Upper lobe of right lung (tissue), 1 donor: ENCODE measurements around the gene ROR2. TPM values are rescaled to one million over a fixed set of nuclear protein-coding genes. Genes with fewer than 3 reads are reported as not detected.
A peak's percentile ranks its signal among the peaks of the same experiment; 100 is the strongest.

ENCODE experiments used
- ATAC-seq: fragments of 200-7000 bp; cut with Tn5 transposase; one replicate; pipeline ENCODE4 v1.9.1; 2020; ENCODE audit warnings: mild to moderate bottlenecking, moderate library complexity
- DNase-seq: peaks from one replicate; pipeline ENCODE4 v3.0.0-alpha.2; 2020
- H3K27ac ChIP-seq: fragments of 200-600 bp; one replicate; pipeline ENCODE4 v1.8.0; 2022
- H3K27me3 ChIP-seq: fragments of 200-600 bp; one replicate; pipeline ENCODE4 v1.8.0; 2022; ENCODE audit warnings: mild to moderate bottlenecking
- H3K36me3 ChIP-seq: fragments of 200-600 bp; one replicate; pipeline ENCODE4 v1.8.0; 2022
- H3K4me1 ChIP-seq: fragments of 200-600 bp; one replicate; pipeline ENCODE4 v1.8.0; 2022
- H3K4me3 ChIP-seq: fragments of 200-600 bp; one replicate; pipeline ENCODE4 v1.8.0; 2022; ENCODE audit warnings: mild to moderate bottlenecking
- H3K9me3 ChIP-seq: fragments of 200-600 bp; one replicate; pipeline ENCODE4 v1.8.0; 2022
- CTCF ChIP-seq: fragments of 200-600 bp; IDR thresholded peaks from one replicate; pipeline ENCODE4 v1.8.0; 2022; ENCODE audit warnings: antibody characterized with exemption
- intact Hi-C: fragments of 100-400 bp; cut with DNase I; formaldehyde crosslinking; loops from one replicate; pipeline ENCODE4 v1.11.0; 2022
- total RNA-seq: library from RNA; stranded (reverse); fragmentation: NEBNext Ultra II Directional; extraction: Animal tissue kit (Norgen Biotek cat#: 25700); gene quantifications from one replicate; pipeline ENCODE4 v1.2.1, GENCODE V29; 2021
- donor health status: DM: no; HTN: yes; CAD: no; lungs with severe emphysema.

Gene ROR2
- total RNA-seq, 1 donor from 2014 or later = 5.5 TPM

DNA sequence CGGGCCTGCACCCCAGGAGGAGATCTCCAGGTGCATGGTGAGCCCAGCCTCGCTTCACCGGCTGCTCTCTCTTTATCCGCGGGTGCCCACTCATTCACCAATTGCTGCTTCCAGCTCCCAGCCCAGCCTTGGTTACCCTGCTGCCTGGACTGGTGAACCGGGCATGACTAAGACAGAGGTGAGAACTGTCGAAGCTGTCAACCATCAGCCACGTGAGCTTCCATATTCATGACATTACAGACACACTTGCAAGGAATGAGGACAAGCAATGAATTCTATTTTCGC lies 220.5 kb downstream of the ROR2 start:
- H3K4me3 ChIP-seq = no peak overlapping the region
- ATAC-seq = no peak
- no peak for TF ChIP-seq CTCF
- H3K27ac ChIP-seq = no peak overlapping the region
- no peaks in the 10 kb centered on the region for H3K36me3 ChIP-seq
- DNase-seq = no peak
- intact Hi-C loops = no loop called here
- H3K4me1 ChIP-seq = no peaks in the 10 kb centered on the region
- no peaks in the 10 kb centered on the region for H3K9me3 ChIP-seq
- no peaks in the 10 kb centered on the region for H3K27me3 ChIP-seq

GRCh38 chr9:91727972-91728371 lies 222.1 kb downstream of the ROR2 start:
- no peaks in the 10 kb centered on the region for H3K4me1 ChIP-seq
- H3K4me3 ChIP-seq = no peak overlapping the region
- intact Hi-C loops = no loop called here
- DNase-seq (no peak), ATAC-seq (no peak)
- H3K27ac ChIP-seq = no peak overlapping the region
- no peaks in the 10 kb centered on the region for H3K36me3 ChIP-seq
- no peaks in the 10 kb centered on the region for H3K27me3 ChIP-seq
- no peaks in the 10 kb centered on the region for H3K9me3 ChIP-seq
- no peak for TF ChIP-seq CTCF

DNA sequence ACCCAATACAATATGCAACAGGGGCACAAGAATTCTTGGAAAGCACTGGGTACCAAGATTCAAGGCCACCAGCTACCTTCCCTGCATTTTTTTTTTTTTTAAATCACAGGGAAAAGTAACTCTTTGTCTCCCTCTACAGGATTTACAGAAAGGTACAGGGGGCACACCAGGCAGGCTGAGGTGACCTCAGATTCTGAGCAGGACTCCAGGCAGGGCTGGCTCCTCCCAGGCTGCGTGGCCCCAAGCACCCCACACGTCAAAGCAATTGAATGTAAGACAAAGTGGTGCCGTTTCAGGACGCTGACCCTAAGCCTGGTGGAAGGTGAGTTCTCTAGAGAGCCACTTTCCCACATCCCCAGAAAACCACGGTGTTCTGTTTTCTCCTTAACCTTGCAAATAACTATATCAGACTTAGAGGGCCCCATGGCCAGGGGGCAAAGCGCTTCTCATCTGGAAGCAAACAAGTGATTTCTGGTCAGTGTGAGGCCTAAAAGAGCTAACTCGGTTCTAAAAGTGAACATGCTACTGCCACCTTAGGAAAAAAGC lies 222.6 kb downstream of the ROR2 start:
- TF ChIP-seq CTCF = peak; percentile 71
- H3K27ac ChIP-seq = no peak overlapping the region
- H3K36me3 ChIP-seq = no peaks in the 10 kb centered on the region
- ATAC-seq (peak; percentile 79), DNase-seq (no peak)
- no peaks in the 10 kb centered on the region for H3K9me3 ChIP-seq
- no peaks in the 10 kb centered on the region for H3K27me3 ChIP-seq
- no peak overlapping the region for H3K4me3 ChIP-seq
- H3K4me1 ChIP-seq = no peaks in the 10 kb centered on the region
- intact Hi-C loops = no loop called here

- intact Hi-C loops = no loop called here
- no peaks in the 10 kb centered on the region for H3K36me3 ChIP-seq
- no peak overlapping the region for H3K27ac ChIP-seq
- no peaks in the 10 kb centered on the region for H3K4me1 ChIP-seq
- no peak for TF ChIP-seq CTCF
- no peaks in the 10 kb centered on the region for H3K9me3 ChIP-seq
- no peak overlapping the region for H3K4me3 ChIP-seq
- DNase-seq (no peak), ATAC-seq (no peak)
- no peaks in the 10 kb centered on the region for H3K27me3 ChIP-seq
Measured at GRCh38 chr9:91726406-91727100, 223.5 kb downstream of the ROR2 start.

DNA sequence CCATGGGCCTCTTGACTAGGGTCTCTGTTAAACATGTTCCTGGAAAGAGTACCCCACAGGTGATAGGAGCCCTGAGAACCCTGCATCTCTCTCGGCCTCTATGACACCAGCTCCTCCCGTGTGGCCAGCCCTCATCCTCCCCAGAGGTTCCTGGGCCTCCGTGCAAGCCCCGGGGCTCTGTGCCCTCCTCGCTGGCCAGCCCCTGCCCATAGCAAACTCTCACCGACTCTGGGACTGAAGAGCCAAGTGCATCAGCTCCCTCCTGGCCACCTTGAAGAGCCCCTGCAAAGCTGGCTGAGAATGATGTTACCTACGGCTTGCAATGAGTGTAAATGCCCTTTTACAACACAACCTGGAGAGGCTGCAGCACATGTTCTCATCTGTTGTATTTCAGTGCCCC lies 224.4 kb downstream of the ROR2 start:
- Histone ChIP-seq H3K4me3 (no peak overlapping the region), H3K27me3 (no peaks in the 10 kb centered on the region), H3K9me3 (no peaks in the 10 kb centered on the region), H3K36me3 (no peaks in the 10 kb centered on the region), H3K27ac (no peak overlapping the region), H3K4me1 (no peaks in the 10 kb centered on the region)
- DNase-seq = no peak
- ATAC-seq = no peak
- TF ChIP-seq CTCF = no peak
- intact Hi-C loops = no loop called here
